ENCODE data around the gene CCDC154.
"Not testable (repeated sequence)": the region's sequence is repeated elsewhere in the genome, so short reads cannot be mapped to it uniquely, and the experiment has no call there.

Gene CCDC154

GRCh38 chr16:1453316-1453715 lies 9.0 kb upstream of the CCDC154 start:
- no peak for DNase-seq (ENCODE audit: low read depth in 2 of 2)

- no peak for DNase-seq (ENCODE audit: low read depth in 2 of 2)
Measured at GRCh38 chr16:1452530-1452929, 8.2 kb upstream of the CCDC154 start.

GRCh38 chr16:1451702-1452392 lies 7.5 kb upstream of the CCDC154 start:
- no peak for DNase-seq (ENCODE audit: low read depth in 2 of 2)

- DNase-seq (ENCODE audit: low read depth in 2 of 2) = no peak
Measured at GRCh38 chr16:1450841-1451240, 6.5 kb upstream of the CCDC154 start.

GRCh38 chr16:1450218-1450617 lies 5.9 kb upstream of the CCDC154 start:
- DNase-seq (ENCODE audit: low read depth in 2 of 2) = no peak

GRCh38 chr16:1449201-1449788 lies 4.9 kb upstream of the CCDC154 start:
- DNase-seq (ENCODE audit: low read depth in 2 of 2) = no peak

GRCh38 chr16:1448536-1449116 lies 4.3 kb upstream of the CCDC154 start:
- no peak for DNase-seq (ENCODE audit: low read depth in 2 of 2)

GRCh38 chr16:1447965-1448364 lies 3.6 kb upstream of the CCDC154 start:
- DNase-seq (ENCODE audit: low read depth in 2 of 2) = no peak

- DNase-seq (ENCODE audit: low read depth in 2 of 2) = no peak
Measured at GRCh38 chr16:1446296-1447080, 2.1 kb upstream of the CCDC154 start.

- no peak for DNase-seq (ENCODE audit: low read depth in 2 of 2)
Measured at GRCh38 chr16:1445518-1446203, 1.3 kb upstream of the CCDC154 start.

- no peak for DNase-seq (ENCODE audit: low read depth in 2 of 2)
Measured at GRCh38 chr16:1444730-1445517, 568 bp upstream of the CCDC154 start.

- DNase-seq (ENCODE audit: low read depth in 2 of 2) = no peak
Measured at GRCh38 chr16:1443403-1443973, 868 bp downstream of the CCDC154 start.

- no peak for DNase-seq (ENCODE audit: low read depth in 2 of 2)
Measured at GRCh38 chr16:1442697-1443096, 1.7 kb downstream of the CCDC154 start.

- DNase-seq (ENCODE audit: low read depth in 2 of 2) = no peak
Measured at GRCh38 chr16:1441391-1441829, 2.9 kb downstream of the CCDC154 start.

- DNase-seq (ENCODE audit: low read depth in 2 of 2) = not testable (repeated sequence)
Measured at GRCh38 chr16:1439699-1440074, 4.7 kb downstream of the CCDC154 start.

GRCh38 chr16:1439058-1439698 lies 5.2 kb downstream of the CCDC154 start:
- DNase-seq (ENCODE audit: low read depth in 2 of 2) = no peak

- no peak for DNase-seq (ENCODE audit: low read depth in 2 of 2)
Measured at GRCh38 chr16:1438229-1439057, 5.9 kb downstream of the CCDC154 start.

- DNase-seq (ENCODE audit: low read depth in 2 of 2) = no peak
Measured at GRCh38 chr16:1437606-1438005, 6.8 kb downstream of the CCDC154 start.

- DNase-seq (ENCODE audit: low read depth in 2 of 2) = no peak
Measured at GRCh38 chr16:1436731-1437355, 7.5 kb downstream of the CCDC154 start.

Measured in stimulated activated CD4-positive, alpha-beta T cell treated with anti-CD3 and anti-CD28 coated beads, Interleukin-15, amount 100 ng/mL, for 48 hours (primary cell).